Pancreas (tissue), 10 donors: ENCODE results near the gene FAM78B. TPM values are rescaled to one million over a fixed set of nuclear protein-coding genes. Genes with fewer than 3 reads are reported as not detected.

Experiments used
- ATAC-seq, 4 donors: fragments of 200-7000 bp; cut with Tn5 transposase; one replicate each; pipeline versions ENCODE4 v1.8.0 to v1.9.1; 2020; ENCODE audit warnings: mild to moderate bottlenecking in 4 of 4, moderate library complexity in 4 of 4
- DNase-seq, 6 donors: peaks; one replicate each; pipeline ENCODE4 v3.0.0-alpha.2; 2020
- FAIRE-seq: peaks from 2 replicates; lab custom pipeline; 2012; peaks lifted over from hg19 to GRCh38; lab: Jason Lieb, UNC
- H3K27ac ChIP-seq, 4 donors: fragments of 200-600 bp; sonication (generic); 1 replicate in 3 of 4; 2 replicates in 1 of 4; pipeline versions ENCODE4 v1.5.0 to v1.8.0; 2020
- H3K27me3 ChIP-seq, 4 donors: fragments of 200-600 bp; one replicate each; pipeline ENCODE4 v1.8.0; 2021
- H3K36me3 ChIP-seq, 3 donors: fragments of 200-600 bp; sonication (generic) in 1 of 3; one replicate each; pipeline versions ENCODE4 v1.5.0 to v1.8.0; 2020 to 2021
- H3K4me1 ChIP-seq, 3 donors: fragments of 200-600 bp; one replicate each; pipeline ENCODE4 v1.8.0; 2021
- H3K4me3 ChIP-seq, 4 donors: fragments of 200-600 bp; sonication (generic) in 2 of 4; one replicate each; pipeline versions ENCODE4 v1.5.0 to v1.8.0; 2020 to 2021
- H3K9me3 ChIP-seq, 4 donors: fragments of 200-600 bp; one replicate each; pipeline ENCODE4 v1.8.0; 2021
- CTCF ChIP-seq, 4 donors: fragments of 200-600 bp; sonication (generic) in 3 of 4; IDR thresholded peaks; one replicate each; pipeline versions ENCODE4 v1.5.0 to v1.8.0; 2021; ENCODE audit warnings: antibody characterized with exemption in 4 of 4
- WGBS, 2 donors: extraction: QIAGEN DNeasy Blood & Tissue Kit; methylation state at CpG; one replicate each; pipeline ENCODE4 v1.1.7; 2013; 5-methylcytosine and 5-hydroxymethylcytosine counted together
- intact Hi-C, 3 donors: fragments of 100-400 bp; cut with DNase I; formaldehyde crosslinking; loops; one replicate each; pipeline versions ENCODE4 v1.11.1 to v1.14.2; 2022
- polyA plus RNA-seq, 2 donors: library from polyadenylated mRNA; stranded (reverse); fragments of 200-250 nt; gene quantifications; one replicate each; pipeline ENCODE4 v1.2.3, GENCODE V29; 2013
- total RNA-seq, 6 donors: library from RNA; stranded (reverse); fragmentation: NEBNext Ultra II Directional in 4 of 6; extraction: Animal tissue kit (Norgen Biotek cat#: 25700) in 4 of 6; gene quantifications; one replicate each; pipeline versions ENCODE4 v1.2.1 to v1.2.4, GENCODE V29; 2021 to 2023
- donor health status: healthy with polysubstance abuse.
- donor health status: DM: no; HTN: no; CAD: no; lungs with moderate emphysema.
- donor health status: DM: no; HTN: no; CAD: no.
- donor health status: control.
- donor health status: control.
- donor health status: Bipolar disorder and iron deficiency.
- donor health status: DM: yes; HTN: yes; CAD: no.
- donor health status: DM: no; HTN: no; CAD: no.
- donor health status: DM: no; HTN: no; CAD: no.
- donor health status: DM: yes; HTN: yes; CAD: no.

The FAM78B gene
- total and polyA plus RNA-seq, 8 donors = 0.66 to 3.6 (median 1.4) TPM

- DNase-seq = no peak
- FAIRE-seq = no peak
- Histone ChIP-seq H3K4me3 (no peak overlapping the region), H3K4me1 (no peaks in the 10 kb centered on the region), H3K27me3 (no peaks in the 10 kb centered on the region), H3K27ac (no peak overlapping the region), H3K36me3 (no peaks in the 10 kb centered on the region), H3K9me3 (no peaks in the 10 kb centered on the region)
- ATAC-seq = no peak
- intact Hi-C loops = no loop called here
- WGBS, 2 donors = 79 to 89% methylated on average over 1 of the region's 1 CpG
- TF ChIP-seq CTCF (IDR thresholded peaks at IDR 0.05) = no peak
Observed at GRCh38 chr1:166159656-166160055, 7.1 kb downstream of the FAM78B start.

- no peak overlapping the region for H3K4me3 ChIP-seq
- H3K27ac ChIP-seq = no peak overlapping the region
- H3K9me3 ChIP-seq = no peaks in the 10 kb centered on the region
- ATAC-seq (no peak), FAIRE-seq (no peak), DNase-seq (no peak)
- intact Hi-C loops = no loop called here
- no peak for TF ChIP-seq CTCF (IDR thresholded peaks at IDR 0.05)
- no peaks in the 10 kb centered on the region for H3K27me3 ChIP-seq
- no peaks in the 10 kb centered on the region for H3K36me3 ChIP-seq
- WGBS, 2 donors = 51 to 71% methylated on average over 1 to 2 of the region's 3 CpGs
- no peaks in the 10 kb centered on the region for H3K4me1 ChIP-seq
Observed at GRCh38 chr1:166156674-166157073, 10.1 kb downstream of the FAM78B start.

DNA sequence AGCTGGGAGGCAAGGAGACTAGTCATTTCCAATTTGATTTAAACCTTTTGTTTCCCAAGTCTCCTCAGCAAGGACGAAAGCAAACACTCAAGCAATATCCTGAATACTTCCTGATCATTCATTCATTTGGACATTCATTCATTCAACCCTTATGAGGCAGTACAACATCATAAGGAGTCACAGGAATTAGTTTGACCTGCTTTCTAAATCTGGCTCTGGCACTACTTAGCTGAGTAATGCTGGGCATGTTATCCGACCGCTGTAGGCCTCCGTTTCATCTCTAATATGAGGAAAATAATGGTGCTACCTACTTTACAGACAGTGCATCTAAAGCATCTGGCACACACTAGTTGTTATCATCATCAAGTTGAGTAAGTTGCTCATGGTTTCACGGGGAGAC, 11.7 kb downstream of the FAM78B start:
- Histone ChIP-seq H3K4me3 (no peak overlapping the region), H3K4me1 (no peaks in the 10 kb centered on the region), H3K36me3 (no peaks in the 10 kb centered on the region), H3K27me3 (no peaks in the 10 kb centered on the region), H3K9me3 (no peaks in the 10 kb centered on the region), H3K27ac (no peak overlapping the region)
- ATAC-seq = no peak
- 66 to 71% methylated on average over 5 of the region's 5 CpGs for WGBS, 2 donors
- no peak for DNase-seq
- intact Hi-C loops = no loop called here
- no peak for TF ChIP-seq CTCF (IDR thresholded peaks at IDR 0.05)
- no peak for FAIRE-seq

DNA sequence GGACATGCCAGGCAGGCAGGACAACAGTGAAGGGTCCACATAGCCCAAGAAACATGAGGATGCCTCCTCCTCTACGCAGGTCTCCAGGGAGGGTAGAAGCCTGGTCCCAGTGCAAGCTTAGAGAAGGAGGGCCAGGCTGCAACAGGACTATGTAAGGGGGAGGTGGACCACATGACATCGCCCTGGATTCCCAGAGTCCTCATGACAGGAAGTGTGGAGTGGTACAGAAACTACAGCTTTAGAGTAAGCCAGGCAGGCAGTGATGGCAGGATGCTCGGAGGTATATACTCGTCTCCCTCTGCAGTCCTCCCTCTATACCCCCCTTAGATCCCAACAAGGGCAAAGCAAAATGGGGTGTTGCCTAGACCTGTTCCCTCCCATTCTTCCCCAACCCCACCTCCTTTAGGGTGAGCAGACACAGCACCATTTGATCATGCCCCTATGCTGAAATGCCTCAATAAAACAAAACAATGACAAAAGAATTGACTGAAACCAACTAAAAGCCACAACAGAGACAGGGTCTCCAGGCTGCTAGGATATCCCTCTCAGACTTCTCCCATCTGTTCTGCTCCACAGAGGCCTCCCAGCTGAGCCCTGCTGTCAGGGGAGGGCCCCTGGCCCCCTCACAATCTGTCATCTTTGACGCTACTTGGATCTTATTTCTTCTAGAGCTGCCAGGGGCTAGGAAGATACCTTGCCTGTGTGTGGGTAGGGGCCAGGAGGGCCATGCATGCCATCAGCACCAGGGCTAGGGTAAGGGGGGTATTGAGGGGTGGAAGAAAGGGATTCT, 13.1 kb downstream of the FAM78B start:
- no peak overlapping the region for H3K27ac ChIP-seq
- intact Hi-C loops = no loop called here
- ATAC-seq = no peak
- H3K9me3 ChIP-seq = no peaks in the 10 kb centered on the region
- TF ChIP-seq CTCF (IDR thresholded peaks at IDR 0.05) = no peak
- H3K4me3 ChIP-seq = no peak overlapping the region
- DNase-seq = no peak
- no peaks in the 10 kb centered on the region for H3K27me3 ChIP-seq
- no peaks in the 10 kb centered on the region for H3K4me1 ChIP-seq
- WGBS, 2 donors = 92 to 93% methylated on average over 5 of the region's 5 CpGs
- no peak for FAIRE-seq
- H3K36me3 ChIP-seq = no peaks in the 10 kb centered on the region

GRCh38 chr1:166152978-166153377, 13.8 kb downstream of the FAM78B start:
- no peak for TF ChIP-seq CTCF (IDR thresholded peaks at IDR 0.05)
- H3K4me1 ChIP-seq = no peaks in the 10 kb centered on the region
- ATAC-seq (no peak), DNase-seq (no peak), FAIRE-seq (no peak)
- no peaks in the 10 kb centered on the region for H3K27me3 ChIP-seq
- no peaks in the 10 kb centered on the region for H3K9me3 ChIP-seq
- no peak overlapping the region for H3K27ac ChIP-seq
- WGBS, 2 donors = 89 to 93% methylated on average over 2 of the region's 2 CpGs
- H3K36me3 ChIP-seq = no peaks in the 10 kb centered on the region
- no peak overlapping the region for H3K4me3 ChIP-seq
- intact Hi-C loops = no loop called here
